Measurements from ENCODE around the gene PCED1A. TPM values are rescaled to one million over a fixed set of nuclear protein-coding genes. Genes with fewer than 3 reads are reported as not detected.
"Not testable (repeated sequence)": the region's sequence is repeated elsewhere in the genome, so short reads cannot be mapped to it uniquely, and the experiment has no call there.

The PCED1A gene
- total RNA-seq, 1 experiment from 2014 or later = 38.5 TPM

- DNase-seq (ENCODE audit: low read depth) = no peak
These were observed 25.2 kb upstream of the PCED1A start for GRCh38 chr20:2865630-2866029.

GRCh38 chr20:2865101-2865500 is 24.6 kb upstream of the PCED1A start:
- no peak for DNase-seq (ENCODE audit: low read depth)

- DNase-seq (ENCODE audit: low read depth) = no peak
These were observed 24.2 kb upstream of the PCED1A start for GRCh38 chr20:2864626-2865025.

GRCh38 chr20:2859330-2860121 is 19.1 kb upstream of the PCED1A start:
- DNase-seq (ENCODE audit: low read depth) = peak; percentile 94

GRCh38 chr20:2858591-2858990 is 18.1 kb upstream of the PCED1A start:
- no peak for DNase-seq (ENCODE audit: low read depth)

- no peak for DNase-seq (ENCODE audit: low read depth)
These were observed 10.6 kb upstream of the PCED1A start for GRCh38 chr20:2851086-2851485.

- no peak for DNase-seq (ENCODE audit: low read depth)
These were observed 9.1 kb upstream of the PCED1A start for GRCh38 chr20:2849529-2849928.

GRCh38 chr20:2847802-2848201 is 7.3 kb upstream of the PCED1A start:
- DNase-seq (ENCODE audit: low read depth) = no peak

- DNase-seq (ENCODE audit: low read depth) = no peak
These were observed 6.2 kb upstream of the PCED1A start for GRCh38 chr20:2846698-2847097.

GRCh38 chr20:2845607-2846006 is 5.2 kb upstream of the PCED1A start:
- no peak for DNase-seq (ENCODE audit: low read depth)

GRCh38 chr20:2840967-2841531 is 594 bp upstream of the PCED1A start:
- DNase-seq (ENCODE audit: low read depth) = peak; percentile 75

GRCh38 chr20:2839732-2840137 is 720 bp downstream of the PCED1A start:
- DNase-seq (ENCODE audit: low read depth) = no peak

- DNase-seq (ENCODE audit: low read depth) = no peak
These were observed 1.4 kb downstream of the PCED1A start for GRCh38 chr20:2838847-2839671.

GRCh38 chr20:2838170-2838797 is 2.2 kb downstream of the PCED1A start:
- no peak for DNase-seq (ENCODE audit: low read depth)

- no peak for DNase-seq (ENCODE audit: low read depth)
These were observed 3.1 kb downstream of the PCED1A start for GRCh38 chr20:2837221-2837960.

- DNase-seq (ENCODE audit: low read depth) = no peak
These were observed 4.4 kb downstream of the PCED1A start for GRCh38 chr20:2836035-2836434.

- DNase-seq (ENCODE audit: low read depth) = no peak
These were observed 5.1 kb downstream of the PCED1A start for GRCh38 chr20:2835331-2835796.

- no peak for DNase-seq (ENCODE audit: low read depth)
These were observed 5.9 kb downstream of the PCED1A start for GRCh38 chr20:2834401-2835110.

GRCh38 chr20:2833761-2834160 is 6.7 kb downstream of the PCED1A start:
- DNase-seq (ENCODE audit: low read depth) = no peak

GRCh38 chr20:2831206-2831605 is 9.2 kb downstream of the PCED1A start:
- not testable (repeated sequence) for DNase-seq (ENCODE audit: low read depth)

GRCh38 chr20:2829376-2829775 is 11.1 kb downstream of the PCED1A start:
- no peak for DNase-seq (ENCODE audit: low read depth)

Measured in M059J (cell line).